ENCODE data around the gene SCN8A. TPM values are rescaled to one million over a fixed set of nuclear protein-coding genes. Genes with fewer than 3 reads are reported as not detected.
A peak's percentile ranks its signal among the peaks of the same experiment; 100 is the strongest.

Gene SCN8A
- total RNA-seq, 4 donors from 2014 or later: 0.28 to 4.1 TPM; not detected in 2

GRCh38 chr12:51749206-51749985 lies 158.4 kb downstream of the SCN8A start:
- Histone ChIP-seq H3K27me3 (no peaks in the 10 kb centered on the region), H3K4me3 (no peak overlapping the region), H3K36me3 (no peaks in the 10 kb centered on the region), H3K27ac (no peak overlapping the region), H3K4me1 (no peaks in the 10 kb centered on the region), H3K9me3 (no peaks in the 10 kb centered on the region)
- no peak for DNase-seq
- no peak for TF ChIP-seq POLR2A (IDR thresholded peaks at IDR 0.05)
- TF ChIP-seq, protein P1, sequence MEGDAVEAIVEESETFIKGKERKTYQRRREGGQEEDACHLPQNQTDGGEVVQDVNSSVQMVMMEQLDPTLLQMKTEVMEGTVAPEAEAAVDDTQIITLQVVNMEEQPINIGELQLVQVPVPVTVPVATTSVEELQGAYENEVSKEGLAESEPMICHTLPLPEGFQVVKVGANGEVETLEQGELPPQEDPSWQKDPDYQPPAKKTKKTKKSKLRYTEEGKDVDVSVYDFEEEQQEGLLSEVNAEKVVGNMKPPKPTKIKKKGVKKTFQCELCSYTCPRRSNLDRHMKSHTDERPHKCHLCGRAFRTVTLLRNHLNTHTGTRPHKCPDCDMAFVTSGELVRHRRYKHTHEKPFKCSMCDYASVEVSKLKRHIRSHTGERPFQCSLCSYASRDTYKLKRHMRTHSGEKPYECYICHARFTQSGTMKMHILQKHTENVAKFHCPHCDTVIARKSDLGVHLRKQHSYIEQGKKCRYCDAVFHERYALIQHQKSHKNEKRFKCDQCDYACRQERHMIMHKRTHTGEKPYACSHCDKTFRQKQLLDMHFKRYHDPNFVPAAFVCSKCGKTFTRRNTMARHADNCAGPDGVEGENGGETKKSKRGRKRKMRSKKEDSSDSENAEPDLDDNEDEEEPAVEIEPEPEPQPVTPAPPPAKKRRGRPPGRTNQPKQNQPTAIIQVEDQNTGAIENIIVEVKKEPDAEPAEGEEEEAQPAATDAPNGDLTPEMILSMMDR (IDR thresholded peaks at IDR 0.05): no peak

GRCh38 chr12:51749986-51750317 lies 158.9 kb downstream of the SCN8A start:
- no peak for DNase-seq
- no peak overlapping the region for H3K27ac ChIP-seq
- TF ChIP-seq, protein P1 (IDR thresholded peaks at IDR 0.05): no peak
- no peak for TF ChIP-seq POLR2A (IDR thresholded peaks at IDR 0.05)
- H3K9me3 ChIP-seq: no peaks in the 10 kb centered on the region
- H3K4me3 ChIP-seq: no peak overlapping the region
- H3K4me1 ChIP-seq: no peaks in the 10 kb centered on the region
- no peaks in the 10 kb centered on the region for H3K27me3 ChIP-seq
- H3K36me3 ChIP-seq: no peaks in the 10 kb centered on the region

- no peak for TF ChIP-seq POLR2A (IDR thresholded peaks at IDR 0.05)
- TF ChIP-seq, protein P1 (IDR thresholded peaks at IDR 0.05): no peak
- Histone ChIP-seq H3K9me3 (no peaks in the 10 kb centered on the region), H3K36me3 (no peaks in the 10 kb centered on the region), H3K4me1 (no peaks in the 10 kb centered on the region), H3K27ac (peak overlapping the region in 1 of 4 donors; percentile 6), H3K27me3 (no peaks in the 10 kb centered on the region), H3K4me3 (no peak overlapping the region)
- DNase-seq: no peak
Observed at GRCh38 chr12:51751661-51752060, 160.6 kb downstream of the SCN8A start.

GRCh38 chr12:51752234-51752889 lies 161.3 kb downstream of the SCN8A start:
- no peak overlapping the region for H3K4me3 ChIP-seq
- no peaks in the 10 kb centered on the region for H3K4me1 ChIP-seq
- DNase-seq: peak in 1 of 3 donors; percentile 57
- H3K9me3 ChIP-seq: no peaks in the 10 kb centered on the region
- TF ChIP-seq, protein P1 (IDR thresholded peaks at IDR 0.05): no peak
- no peak for TF ChIP-seq POLR2A (IDR thresholded peaks at IDR 0.05)
- no peaks in the 10 kb centered on the region for H3K36me3 ChIP-seq
- H3K27me3 ChIP-seq: no peaks in the 10 kb centered on the region
- H3K27ac ChIP-seq: peak overlapping the region in 1 of 4 donors; percentile 6

- H3K27me3 ChIP-seq: no peaks in the 10 kb centered on the region
- H3K27ac ChIP-seq: no peak overlapping the region
- H3K9me3 ChIP-seq: no peaks in the 10 kb centered on the region
- H3K4me1 ChIP-seq: no peaks in the 10 kb centered on the region
- H3K4me3 ChIP-seq: no peak overlapping the region
- no peak for TF ChIP-seq POLR2A (IDR thresholded peaks at IDR 0.05)
- TF ChIP-seq, protein P1 (IDR thresholded peaks at IDR 0.05): no peak
- no peaks in the 10 kb centered on the region for H3K36me3 ChIP-seq
- no peak for DNase-seq
Observed at GRCh38 chr12:51753980-51754675, 163.1 kb downstream of the SCN8A start.
